Measurements from ENCODE around the gene CAPN1. TPM values are rescaled to one million over a fixed set of nuclear protein-coding genes. Genes with fewer than 3 reads are reported as not detected.

CAPN1 gene
- total RNA-seq, 3 donors from 2014 or later, result 211 to 389 (median 271) TPM

DNA sequence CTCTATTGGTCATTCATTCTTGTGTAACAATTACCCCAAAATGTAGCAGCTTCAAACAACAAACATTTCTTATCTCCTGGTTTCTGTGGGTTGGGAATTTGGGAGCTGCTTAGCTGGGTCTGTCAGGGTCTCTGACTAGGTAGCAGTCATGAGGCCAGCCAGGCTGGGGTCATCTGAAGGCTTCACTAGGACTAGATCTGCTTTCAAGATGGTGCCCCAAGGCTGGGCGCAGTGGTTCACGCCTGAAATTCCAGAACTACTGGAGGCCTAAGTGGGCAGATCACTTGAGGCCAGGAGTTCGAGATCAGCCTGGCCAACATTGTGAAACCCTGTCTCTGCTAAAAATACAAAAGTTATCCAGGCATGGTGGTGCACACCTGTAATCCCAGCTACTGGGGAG is 24.8 kb upstream of the CAPN1 start:
- TF ChIP-seq, protein P1, sequence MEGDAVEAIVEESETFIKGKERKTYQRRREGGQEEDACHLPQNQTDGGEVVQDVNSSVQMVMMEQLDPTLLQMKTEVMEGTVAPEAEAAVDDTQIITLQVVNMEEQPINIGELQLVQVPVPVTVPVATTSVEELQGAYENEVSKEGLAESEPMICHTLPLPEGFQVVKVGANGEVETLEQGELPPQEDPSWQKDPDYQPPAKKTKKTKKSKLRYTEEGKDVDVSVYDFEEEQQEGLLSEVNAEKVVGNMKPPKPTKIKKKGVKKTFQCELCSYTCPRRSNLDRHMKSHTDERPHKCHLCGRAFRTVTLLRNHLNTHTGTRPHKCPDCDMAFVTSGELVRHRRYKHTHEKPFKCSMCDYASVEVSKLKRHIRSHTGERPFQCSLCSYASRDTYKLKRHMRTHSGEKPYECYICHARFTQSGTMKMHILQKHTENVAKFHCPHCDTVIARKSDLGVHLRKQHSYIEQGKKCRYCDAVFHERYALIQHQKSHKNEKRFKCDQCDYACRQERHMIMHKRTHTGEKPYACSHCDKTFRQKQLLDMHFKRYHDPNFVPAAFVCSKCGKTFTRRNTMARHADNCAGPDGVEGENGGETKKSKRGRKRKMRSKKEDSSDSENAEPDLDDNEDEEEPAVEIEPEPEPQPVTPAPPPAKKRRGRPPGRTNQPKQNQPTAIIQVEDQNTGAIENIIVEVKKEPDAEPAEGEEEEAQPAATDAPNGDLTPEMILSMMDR (IDR thresholded peaks at IDR 0.05), result no peak
- Histone ChIP-seq H3K9me3 (no peaks in the 10 kb centered on the region), H3K4me3 (no peak overlapping the region), H3K4me1 (ENCODE audit: low read depth) (no peaks in the 10 kb centered on the region), H3K36me3 (ENCODE audit: low read depth) (no peaks in the 10 kb centered on the region)
- intact Hi-C loops (cut with DNase I, micrococcal nuclease), result no loop called here
- no peak for ATAC-seq
- no peak for DNase-seq

GRCh38 chr11:65157336-65157735 is 24.4 kb upstream of the CAPN1 start:
- Histone ChIP-seq H3K9me3 (no peaks in the 10 kb centered on the region), H3K4me1 (ENCODE audit: low read depth) (no peaks in the 10 kb centered on the region), H3K36me3 (ENCODE audit: low read depth) (no peaks in the 10 kb centered on the region), H3K4me3 (no peak overlapping the region)
- DNase-seq, result no peak
- TF ChIP-seq, protein P1 (IDR thresholded peaks at IDR 0.05), result no peak
- ATAC-seq, result no peak
- intact Hi-C loops (cut with DNase I, micrococcal nuclease), result no loop called here

DNA sequence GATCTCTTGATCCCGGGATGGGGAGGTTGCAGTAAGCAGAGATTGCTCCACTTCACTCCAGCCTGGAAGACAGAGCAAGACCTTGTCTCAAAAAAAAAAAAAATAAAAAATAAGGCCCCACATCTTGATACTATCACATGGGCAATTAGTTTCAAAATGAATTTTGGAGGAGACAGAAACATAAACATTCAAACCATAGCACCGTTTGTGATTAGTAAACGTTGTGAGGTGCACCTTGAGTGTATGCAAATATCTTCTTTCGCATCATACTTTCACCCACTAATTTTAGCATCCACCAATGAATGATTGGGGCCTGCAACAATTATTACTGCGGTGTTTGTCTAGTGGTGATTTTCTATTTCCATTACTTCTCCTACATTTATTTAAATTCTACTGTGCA is 22.7 kb upstream of the CAPN1 start:
- ATAC-seq (no peak), DNase-seq (no peak)
- H3K9me3 ChIP-seq, result no peaks in the 10 kb centered on the region
- no peak overlapping the region for H3K4me3 ChIP-seq
- intact Hi-C loops (cut with DNase I, micrococcal nuclease), result no loop called here
- TF ChIP-seq, protein P1 (IDR thresholded peaks at IDR 0.05), result no peak
- H3K36me3 ChIP-seq (ENCODE audit: low read depth), result no peaks in the 10 kb centered on the region
- no peaks in the 10 kb centered on the region for H3K4me1 ChIP-seq (ENCODE audit: low read depth)

- Histone ChIP-seq H3K4me3 (no peak overlapping the region), H3K4me1 (ENCODE audit: low read depth) (peaks cover 4% of the 10 kb centered on the region), H3K9me3 (no peaks in the 10 kb centered on the region), H3K36me3 (ENCODE audit: low read depth) (no peaks in the 10 kb centered on the region)
- TF ChIP-seq, protein P1 (IDR thresholded peaks at IDR 0.05), result no peak
- no peak for ATAC-seq
- DNase-seq, result no peak
- intact Hi-C loops (cut with DNase I, micrococcal nuclease), result no loop called here
Measured at GRCh38 chr11:65160643-65161042, 21.1 kb upstream of the CAPN1 start.

DNA sequence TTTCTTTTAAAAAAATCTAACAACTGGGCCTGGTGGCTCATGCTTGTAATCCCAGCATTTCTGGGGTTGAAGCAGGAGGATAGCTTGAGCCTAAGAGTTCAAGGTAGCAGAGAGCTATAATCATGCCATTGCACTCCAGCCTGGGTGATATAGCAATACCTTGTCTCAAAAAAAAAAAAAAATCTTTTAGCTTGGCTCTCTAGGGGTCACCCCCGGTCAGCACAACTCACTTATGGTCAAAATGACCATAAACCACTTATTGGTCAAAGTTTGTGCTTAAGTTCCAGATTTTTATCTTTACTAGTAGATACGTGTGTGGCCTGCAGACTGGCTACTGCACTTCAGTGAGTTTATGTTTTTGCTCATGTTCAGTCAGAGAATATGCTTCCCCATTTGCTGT is 18.0 kb upstream of the CAPN1 start:
- Histone ChIP-seq H3K4me3 (no peak overlapping the region), H3K9me3 (no peaks in the 10 kb centered on the region), H3K36me3 (ENCODE audit: low read depth) (no peaks in the 10 kb centered on the region), H3K4me1 (ENCODE audit: low read depth) (peaks cover 4% of the 10 kb centered on the region)
- intact Hi-C loops (cut with DNase I, micrococcal nuclease), result no loop called here
- ATAC-seq, result no peak
- TF ChIP-seq, protein P1 (IDR thresholded peaks at IDR 0.05), result no peak
- DNase-seq, result no peak

Measured in mucosa of descending colon (tissue), 3 donors.